ENCODE measurements around the gene SIAH1.

GRCh38 chr16:48373258-48374029 lies 11.8 kb downstream of the SIAH1 start:
- TF ChIP-seq EZH2phosphoT487 (IDR thresholded peaks at IDR 0.05; ENCODE audit: low read depth) (no peak), CTCF (IDR thresholded peaks at IDR 0.05; ENCODE audit: low read depth, low read length) (no peak)
